H1 (cell line): ENCODE measurements around the gene AAK1. TPM values are rescaled to one million over a fixed set of nuclear protein-coding genes. Genes with fewer than 3 reads are reported as not detected.

ENCODE experiments used
- CTCF ChIA-PET: fragments of 300-600 bp; sonication (Branson Sonifier 250); formaldehyde crosslinking; loops from one replicate; lab custom pipeline; 2021; ENCODE audit not compliant: partially characterized antibody; lab: Charles Lee
- POLR2A ChIA-PET: fragments of 300-600 bp; sonication (Branson Sonifier 250); formaldehyde crosslinking; loops from one replicate; lab custom pipeline; 2021; ENCODE audit warnings: inconsistent platforms; ENCODE audit not compliant: partially characterized antibody; lab: Charles Lee
- DNase-seq, 2 experiments: peaks; one replicate each; pipeline versions ENCODE4 v3.0.0 to v3.0.0-alpha.2; 2010 to 2022; ENCODE audit warnings: low spot score in 2 of 2, low read depth in 1 of 2, mixed read lengths in 1 of 2
- FAIRE-seq: peaks from 2 replicates; lab custom pipeline; 2011; peaks lifted over from hg19 to GRCh38; lab: Jason Lieb, UNC
- H2AFZ ChIP-seq: 2 replicates; pipeline ENCODE4 v1.8.1; 2012; ENCODE audit warnings: low read length, inconsistent platforms
- H2AK5ac ChIP-seq: 2 replicates; pipeline ENCODE4 v1.6.1; 2013; ENCODE audit warnings: low read depth, low read length
- H2BK120ac ChIP-seq: replicated peaks from 2 replicates; pipeline ENCODE3; 2013; ENCODE audit warnings: low read depth, low read length, inconsistent platforms
- H2BK12ac ChIP-seq: 2 replicates; pipeline ENCODE4 v1.6.1; 2013; ENCODE audit warnings: low read depth, low read length
- H2BK15ac ChIP-seq: 2 replicates; pipeline ENCODE4 v1.6.1; 2013; ENCODE audit warnings: low read length
- H2BK20ac ChIP-seq: 2 replicates; pipeline ENCODE4 v1.6.1; 2013; ENCODE audit warnings: low read length
- H2BK5ac ChIP-seq: 2 replicates; pipeline ENCODE4 v1.6.1; 2013; ENCODE audit warnings: low read depth, low read length
- H3K14ac ChIP-seq: 2 replicates; pipeline ENCODE4 v1.6.1; 2013; ENCODE audit warnings: inconsistent platforms; ENCODE audit not compliant: insufficient read length
- H3K18ac ChIP-seq: 2 replicates; pipeline ENCODE4 v1.6.1; 2013; ENCODE audit warnings: low read length; ENCODE audit errors: extremely low read depth
- H3K23ac ChIP-seq: 2 replicates; pipeline ENCODE4 v1.6.1; 2013; ENCODE audit warnings: inconsistent platforms; ENCODE audit not compliant: insufficient read length
- H3K23me2 ChIP-seq: 2 replicates; pipeline ENCODE4 v1.6.1; 2013; ENCODE audit warnings: low read depth, low read length
- H3K27ac ChIP-seq: 2 replicates; pipeline ENCODE4 v1.6.1; 2011; ENCODE audit warnings: low read depth, low read length, inconsistent platforms
- H3K27me3 ChIP-seq, 4 experiments: replicated peaks in 1 of 4; 1 replicate in 1 of 4; 2 replicates in 3 of 4; pipeline versions ENCODE4 v1.6.1 to v1.8.1; 2011 to 2013; ENCODE audit warnings: low read length in 3 of 4, mild to moderate bottlenecking in 3 of 4, inconsistent platforms in 2 of 4, mixed read lengths in 2 of 4, moderate library complexity in 1 of 4; ENCODE audit not compliant: control insufficient read depth in 3 of 4, insufficient read depth in 3 of 4; ENCODE audit errors: extremely low read depth in 1 of 4
- H3K36me3 ChIP-seq, 4 experiments: 2 replicates each; pipeline versions ENCODE4 v1.6.1 to v1.8.1; 2011 to 2013; ENCODE audit warnings: mild to moderate bottlenecking in 4 of 4, low read length in 3 of 4, moderate library complexity in 2 of 4, control low read depth in 1 of 4, inconsistent platforms in 1 of 4; ENCODE audit not compliant: insufficient read depth in 4 of 4, control insufficient read depth in 2 of 4
- H3K4ac ChIP-seq: replicated peaks from 2 replicates; pipeline ENCODE3; 2013; ENCODE audit warnings: low read length, low read depth, mixed read lengths, inconsistent platforms; ENCODE audit not compliant: insufficient read length
- H3K4me1 ChIP-seq, 4 experiments: replicated peaks in 1 of 4; 1 replicate in 1 of 4; 2 replicates in 3 of 4; pipeline versions ENCODE4 v1.6.1 to v1.8.1; 2011 to 2013; ENCODE audit warnings: low read length in 3 of 4, inconsistent platforms in 2 of 4, mixed read lengths in 1 of 4; ENCODE audit not compliant: insufficient read depth in 4 of 4, control insufficient read depth in 3 of 4
- H3K4me2 ChIP-seq, 2 experiments: 2 replicates each; pipeline versions ENCODE4 v1.6.1 to v1.8.1; 2011 to 2013; ENCODE audit warnings: low read depth in 2 of 2, low read length in 2 of 2, control low read depth in 1 of 2, inconsistent platforms in 1 of 2, mild to moderate bottlenecking in 1 of 2; ENCODE audit not compliant: insufficient read depth in 1 of 2
- H3K4me3 ChIP-seq, 4 experiments: fragments of 200-600, 300-600 bp in 1 of 4; sonication (generic), shearing (Covaris generic), sonication (Bioruptor Twin) in 1 of 4; 2 replicates each; pipeline versions ENCODE4 v1.5.1 to v1.8.1; 2011 to 2016; ENCODE audit warnings: low read length in 4 of 4, low read depth in 3 of 4, control low read depth in 2 of 4, inconsistent platforms in 2 of 4, mild to moderate bottlenecking in 2 of 4, mixed read lengths in 1 of 4, moderate library complexity in 1 of 4; ENCODE audit not compliant: insufficient read depth in 2 of 4; ENCODE audit errors: extremely low read depth in 1 of 4
- H3K56ac ChIP-seq: replicated peaks from 2 replicates; pipeline ENCODE3; 2013; ENCODE audit warnings: low read depth, mild to moderate bottlenecking, mixed read lengths, low read length, inconsistent platforms; ENCODE audit not compliant: insufficient read length
- H3K79me1 ChIP-seq: 2 replicates; pipeline ENCODE4 v1.6.1; 2013; ENCODE audit warnings: low read depth, low read length, control low read depth
- H3K79me2 ChIP-seq, 2 experiments: 2 replicates each; pipeline versions ENCODE4 v1.6.1 to v1.8.1; 2012 to 2013; ENCODE audit warnings: low read length in 2 of 2, mild to moderate bottlenecking in 2 of 2, inconsistent platforms in 1 of 2; ENCODE audit not compliant: insufficient read depth in 2 of 2, control insufficient read depth in 1 of 2
- H3K9ac ChIP-seq, 4 experiments: replicated peaks in 1 of 4; 1 replicate in 1 of 4; 2 replicates in 3 of 4; pipeline versions ENCODE4 v1.6.1 to v1.8.1; 2011 to 2013; ENCODE audit warnings: low read depth in 3 of 4, low read length in 3 of 4, control low read depth in 2 of 4, mild to moderate bottlenecking in 2 of 4, moderate library complexity in 2 of 4, inconsistent platforms in 1 of 4; ENCODE audit errors: extremely low read depth in 1 of 4
- H3K9me3 ChIP-seq, 2 experiments: 2 replicates each; pipeline versions ENCODE4 v1.6.1 to v1.8.1; 2012 to 2013; ENCODE audit warnings: mild to moderate bottlenecking in 2 of 2, moderate library complexity in 2 of 2, control low read depth in 1 of 2, inconsistent platforms in 1 of 2, low read depth in 1 of 2, low read length in 1 of 2, mixed read lengths in 1 of 2; ENCODE audit not compliant: insufficient read depth in 2 of 2
- H4K20me1 ChIP-seq, 2 experiments: replicated peaks in 1 of 2; 2 replicates each; pipeline versions ENCODE3 to v1.8.1; 2011 to 2013; ENCODE audit warnings: inconsistent platforms in 2 of 2, low read length in 2 of 2, mild to moderate bottlenecking in 1 of 2; ENCODE audit not compliant: insufficient read depth in 2 of 2, control insufficient read depth in 1 of 2
- H4K5ac ChIP-seq: 2 replicates; pipeline ENCODE4 v1.6.1; 2013; ENCODE audit warnings: low read length, low read depth, mixed read lengths, inconsistent platforms; ENCODE audit not compliant: insufficient read length
- H4K8ac ChIP-seq: 2 replicates; pipeline ENCODE4 v1.8.0; 2013; ENCODE audit warnings: mild to moderate bottlenecking, moderate library complexity, low read length, inconsistent platforms; ENCODE audit not compliant: insufficient read depth; ENCODE audit errors: extremely low read depth
- H4K91ac ChIP-seq: replicated peaks from 2 replicates; pipeline ENCODE3; 2013; ENCODE audit warnings: low read length, mixed read lengths, inconsistent platforms; ENCODE audit not compliant: insufficient read length
- ASH2L ChIP-seq: fragments of 200-600, 300-600 bp; sonication (generic); IDR thresholded peaks from one replicate; pipeline ENCODE4 v1.7.1; 2017; ENCODE audit warnings: low read length
- BCL11A ChIP-seq, 2 experiments: IDR thresholded peaks; one replicate each; pipeline ENCODE4 v1.6.1; 2011; ENCODE audit warnings: low read depth in 2 of 2, low read length in 2 of 2, mild to moderate bottlenecking in 2 of 2
- BRCA1 ChIP-seq: IDR thresholded peaks from 2 replicates; pipeline ENCODE4 v1.6.1; 2012; ENCODE audit warnings: low read depth, low read length, improper control_type of control experiment
- CHD1 ChIP-seq: IDR thresholded peaks from 2 replicates; pipeline ENCODE4 v1.6.1; 2012; ENCODE audit warnings: low read depth, low read length, improper control_type of control experiment
- EZH2 ChIP-seq: fragments of 200-600 bp; sonication (generic); IDR thresholded peaks from 2 replicates; pipeline ENCODE4 v1.7.1; 2012; ENCODE audit warnings: low read depth, mild to moderate bottlenecking, moderate library complexity, low read length, inconsistent platforms; ENCODE audit not compliant: severe bottlenecking
- GTF2F1 ChIP-seq: IDR thresholded peaks from 2 replicates; pipeline ENCODE4 v1.6.1; 2012; ENCODE audit warnings: low read depth, low read length, improper control_type of control experiment, borderline replicate concordance
- HDAC2 ChIP-seq, 2 experiments: fragments of 300-600 bp in 1 of 2; sonication (generic) in 1 of 2; IDR thresholded peaks; 2 replicates each; pipeline ENCODE4 v1.6.1; 2011 to 2012; ENCODE audit warnings: low read depth in 2 of 2, low read length in 2 of 2, mild to moderate bottlenecking in 2 of 2, moderate library complexity in 2 of 2, borderline replicate concordance in 1 of 2, inconsistent platforms in 1 of 2
- HDAC6 ChIP-seq: IDR thresholded peaks from one replicate; pipeline ENCODE4 v1.7.1; 2012; ENCODE audit warnings: low read depth, mild to moderate bottlenecking, inconsistent platforms, low read length, moderate library complexity
- JUN ChIP-seq: IDR thresholded peaks from 2 replicates; pipeline ENCODE4 v1.6.1; 2011; ENCODE audit warnings: low read depth, mild to moderate bottlenecking, improper control_type of control experiment, low read length
- JUND ChIP-seq: IDR thresholded peaks from 2 replicates; pipeline ENCODE4 v1.6.1; 2011; ENCODE audit warnings: mild to moderate bottlenecking, improper control_type of control experiment, low read length
- KDM5A ChIP-seq: fragments of 200-600 bp; IDR thresholded peaks from 2 replicates; pipeline ENCODE4 v1.7.1; 2012; ENCODE audit warnings: mild to moderate bottlenecking, low read length, inconsistent platforms, mixed read lengths
- NANOG ChIP-seq: IDR thresholded peaks from 2 replicates; pipeline ENCODE4 v1.6.1; 2011; ENCODE audit warnings: low read length, low read depth, mild to moderate bottlenecking, inconsistent platforms; ENCODE audit not compliant: insufficient read depth, poor library complexity, severe bottlenecking
- PHF8 ChIP-seq: fragments of 200-600 bp; sonication (generic); conservative IDR thresholded peaks from 2 replicates; pipeline ENCODE4 v1.7.1; 2012; ENCODE audit warnings: low read depth, mild to moderate bottlenecking, inconsistent platforms, low read length, moderate library complexity
- SRF ChIP-seq: IDR thresholded peaks from 2 replicates; pipeline ENCODE4 v1.6.1; 2011; ENCODE audit warnings: mild to moderate bottlenecking, low read depth, low read length, moderate library complexity
- TCF12 ChIP-seq: IDR thresholded peaks from 2 replicates; pipeline ENCODE4 v1.6.1; 2011; ENCODE audit warnings: low read depth, mild to moderate bottlenecking, low read length
- ZNF274 ChIP-seq: IDR thresholded peaks from 2 replicates; pipeline ENCODE4 v1.7.0; 2012; ENCODE audit warnings: low read length, borderline replicate concordance; ENCODE audit errors: extremely low read depth
- WGBS, 2 experiments: shearing (Covaris generic) in 1 of 2; methylation state at CpG; one replicate each; pipeline versions ENCODE4 v1.1.6 to v1.1.7; 2013 to 2015; ENCODE audit warnings: low lambda C conversion rate in 2 of 2, mixed read lengths in 2 of 2, inconsistent platforms in 1 of 2, low coverage in 1 of 2, missing lambda C conversion rate in 1 of 2; ENCODE audit not compliant: insufficient replicate concordance in 2 of 2, insufficient coverage in 1 of 2, insufficient read length in 1 of 2; ENCODE audit errors: extremely low coverage in 1 of 2, missing lambda C conversion rate in 1 of 2; 5-methylcytosine and 5-hydroxymethylcytosine counted together
- polyA plus RNA-seq, 7 experiments: library from polyadenylated mRNA; depleted of rRNA in 3 of 7; stranded (reverse) in 5 of 7; unstranded in 2 of 7; fragments of >200 nt in 5 of 7; fragments of 200-250 nt in 2 of 7; gene quantifications; 1 replicate in 5 of 7; 2 replicates in 1 of 7; 4 replicates in 1 of 7; pipeline versions ENCODE4 v1.2.1 to v1.2.3, GENCODE V29; 2011 to 2013; ENCODE audit warnings: missing spikeins in 2 of 7, mixed read lengths in 2 of 7
- total RNA-seq: library from RNA; stranded (reverse); fragmentation: NEBNext Ultra II Directional; extraction: Animal tissue kit (Norgen Biotek cat#: 25700); gene quantifications from 2 replicates; pipeline ENCODE4 v1.2.1, GENCODE V29; 2021

Gene AAK1
- total and polyA plus RNA-seq, 2 of the 8 experiments (the other 6 are each of a cell fraction or from before 2014, with no cell fraction given): 10.0 to 40.5 TPM

GRCh38 chr2:69692424-69692823 lies 48.9 kb upstream of the AAK1 start:
- ChIA-PET POLR2A (no interaction called here), CTCF (no interaction called here)
- Histone ChIP-seq H3K4me3 (no peak overlapping the region), H3K9me3 (no peaks in the 10 kb centered on the region), H3K4me2 (no peak overlapping the region), H3K4ac (no peak overlapping the region), H2AK5ac (no peak overlapping the region), H3K9ac (no peak overlapping the region), H2AFZ (no peak overlapping the region), H3K23ac (no peak overlapping the region), H3K79me1 (no peaks in the 10 kb centered on the region; the same call in 1 of the 2 replicates), H2BK20ac (no peak overlapping the region), H3K18ac (no peak overlapping the region), H2BK12ac (no peak overlapping the region), H3K4me1 (no peaks in the 10 kb centered on the region), H2BK15ac (no peak overlapping the region), H3K27ac (no peak overlapping the region), H2BK5ac (no peak overlapping the region), H3K23me2 (no peaks in the 10 kb centered on the region), H3K36me3 (no peaks in the 10 kb centered on the region), H4K20me1 (no peaks in the 10 kb centered on the region), H3K56ac (no peak overlapping the region), H3K14ac (no peak overlapping the region), H4K8ac (no peak overlapping the region), H4K91ac (no peak overlapping the region), H4K5ac (no peak overlapping the region), H3K79me2 (no peaks in the 10 kb centered on the region), H3K27me3 (no peaks in the 10 kb centered on the region), H2BK120ac (no peak overlapping the region)
- WGBS, 2 experiments: 92% methylated on average over 2 of the region's 2 CpGs; no CpG with 5 or more reads in 1 of the 2 experiments
- no peak for DNase-seq
- no peak for FAIRE-seq
- TF ChIP-seq ZNF274 (no peak), HDAC6 (no peak), HDAC2 (IDR thresholded peaks at IDR 0.05; ENCODE audit: borderline replicate concordance in 1 of 2, low read depth in 2 of 2, low read length in 2 of 2) (no peak), EZH2 (no peak), ASH2L (no peak), TCF12 (no peak), GTF2F1 (no peak), NANOG (no peak), BCL11A (IDR thresholded peaks at IDR 0.05; ENCODE audit: low read depth in 2 of 2, low read length in 2 of 2) (no peak), JUND (no peak), BRCA1 (no peak), CHD1 (no peak), KDM5A (no peak), JUN (no peak), PHF8 (no peak), SRF (no peak)
